DMS153 (cell line): ENCODE results near the gene CACNG5.

Source experiments
- DNase-seq: peaks from one replicate; lab custom pipeline; 2025; lab: John Stamatoyannopoulos, UW

CACNG5 gene

DNA sequence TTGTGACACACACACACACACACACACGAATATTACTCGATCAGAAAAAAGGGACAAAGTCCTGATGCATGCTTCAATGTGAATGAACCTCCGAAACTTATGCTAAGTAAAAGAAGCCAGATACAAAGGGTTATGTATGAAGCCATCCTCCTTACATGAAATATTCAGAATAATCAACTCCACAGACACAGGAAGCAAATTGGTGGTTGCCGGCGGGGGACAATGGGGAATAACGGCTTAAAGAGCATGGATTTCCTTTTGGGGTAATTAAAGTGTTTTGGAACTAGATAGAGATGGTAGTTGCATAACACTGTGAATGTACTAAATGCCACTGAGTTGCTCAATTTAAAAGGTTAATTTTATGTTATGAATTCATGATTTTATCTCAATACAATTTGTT is 8.1 kb upstream of the CACNG5 start:
- no peak for DNase-seq

DNA sequence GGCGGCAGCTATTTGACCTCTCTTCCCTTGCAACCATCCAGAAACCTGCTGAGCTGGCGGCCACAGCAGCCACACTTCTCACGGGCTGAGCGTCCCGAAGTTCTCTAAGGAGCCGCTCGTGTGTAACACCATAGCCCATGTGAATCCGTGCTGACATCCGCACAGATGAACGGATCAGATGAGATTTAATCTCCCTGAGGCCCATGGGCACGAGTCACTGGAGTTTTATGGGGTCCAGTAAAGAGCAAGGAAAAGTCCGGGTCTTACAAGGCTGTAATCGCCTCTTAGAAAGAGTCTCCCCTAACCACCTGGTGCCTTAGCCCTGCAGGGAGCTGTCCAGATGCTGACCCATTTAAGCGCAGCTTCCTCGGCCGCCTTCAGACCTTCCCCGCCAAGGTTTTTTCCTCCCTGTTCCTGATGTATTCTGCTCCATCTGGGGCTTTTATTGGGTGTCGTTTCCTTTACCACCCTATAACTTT is 5.5 kb upstream of the CACNG5 start:
- DNase-seq: no peak

DNA sequence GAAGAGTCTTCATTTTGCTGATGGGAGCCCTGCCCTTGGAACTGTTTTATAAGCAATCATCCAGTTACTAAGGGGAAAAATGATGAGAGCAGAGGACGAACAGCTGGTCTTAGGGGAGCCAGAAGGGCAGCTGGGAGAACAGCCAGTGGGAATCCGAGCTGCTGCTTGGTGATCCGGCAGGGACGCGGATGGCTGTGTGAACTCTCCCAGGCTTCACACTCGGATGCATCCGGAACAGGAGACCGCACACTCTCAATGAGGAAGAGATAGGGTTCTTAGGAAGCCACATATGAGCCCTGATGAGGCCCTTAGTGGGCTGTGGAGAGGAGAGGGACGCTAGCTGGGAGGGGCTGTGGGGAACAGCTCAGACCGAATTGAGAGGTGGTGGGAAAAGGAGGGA is 5.0 kb upstream of the CACNG5 start:
- no peak for DNase-seq

DNA sequence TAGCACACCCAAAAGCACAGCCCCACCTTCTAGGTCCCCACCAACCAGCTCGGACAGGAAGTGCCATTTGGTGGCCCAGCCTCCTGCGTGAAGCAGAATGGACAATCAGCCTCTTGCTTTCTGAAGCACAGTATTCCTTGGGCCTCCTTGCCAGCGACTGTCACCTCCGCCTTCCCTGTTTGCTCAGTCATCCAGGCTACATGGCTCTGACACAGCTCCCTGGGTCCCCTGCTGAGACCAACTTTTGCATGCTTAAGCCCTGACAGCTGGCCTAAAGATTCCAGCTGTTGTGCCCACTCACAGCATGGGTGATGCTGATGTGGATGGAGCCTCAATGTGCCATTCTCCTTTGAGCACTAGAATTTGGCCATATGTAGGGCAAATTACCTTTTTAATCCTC is 4.5 kb upstream of the CACNG5 start:
- no peak for DNase-seq

DNA sequence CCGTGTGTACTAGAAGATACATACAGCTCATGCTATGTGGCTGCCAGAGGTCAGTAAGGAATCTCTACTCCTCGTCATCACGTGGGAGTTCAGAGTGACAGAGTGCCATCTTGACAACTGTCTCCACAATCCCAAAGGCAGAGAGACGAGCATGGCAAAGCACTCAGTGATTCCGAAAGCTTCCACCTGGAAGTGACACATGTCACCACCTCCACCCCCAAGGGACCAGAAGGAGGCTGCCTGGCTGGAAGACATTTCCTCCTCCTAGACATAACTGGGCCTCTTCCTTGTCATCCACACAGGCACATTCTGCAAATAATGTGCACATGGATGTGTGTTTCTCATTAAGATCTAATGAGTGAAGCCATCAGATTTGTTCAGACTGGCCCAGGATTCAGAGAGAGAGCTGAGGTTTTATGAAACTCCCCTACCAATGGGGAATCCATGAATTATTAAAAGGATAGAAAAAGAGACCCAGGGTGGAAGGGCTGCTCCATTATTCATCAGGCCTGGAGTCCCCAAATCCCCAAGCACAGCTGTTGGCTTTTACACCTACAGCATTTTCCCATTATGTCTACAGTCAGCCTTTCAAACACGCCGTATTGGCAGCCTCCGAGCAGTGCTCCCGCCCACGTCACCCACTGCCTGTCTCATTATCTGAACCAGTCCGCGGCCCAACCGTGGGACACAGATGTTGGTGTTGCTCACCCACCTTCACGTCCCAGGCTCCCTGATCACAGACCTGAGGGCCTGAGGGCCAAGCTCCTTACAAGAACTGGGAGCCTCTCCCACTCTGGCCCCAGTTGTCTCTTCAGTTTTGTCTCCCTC is 3.3 kb upstream of the CACNG5 start:
- DNase-seq: no peak

DNA sequence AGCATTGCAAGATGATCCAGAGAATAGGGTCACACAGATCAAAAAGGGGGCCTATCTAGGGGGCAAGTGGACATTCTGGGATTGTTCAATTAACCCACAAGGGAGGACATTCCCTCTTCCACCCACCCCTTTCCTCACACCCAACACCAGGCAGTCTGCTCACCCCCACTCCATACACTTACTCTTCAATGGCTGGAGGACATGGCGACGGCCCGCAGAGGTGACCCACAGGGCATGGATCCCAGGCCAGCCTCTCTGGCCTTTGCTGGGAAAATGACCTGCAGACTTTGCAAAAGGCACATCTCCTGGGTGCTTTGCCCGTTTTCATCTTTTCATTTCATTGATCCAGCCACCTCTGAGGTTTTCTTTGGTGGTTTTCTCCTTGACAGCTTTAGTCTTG is 1.7 kb upstream of the CACNG5 start:
- DNase-seq: no peak

DNA sequence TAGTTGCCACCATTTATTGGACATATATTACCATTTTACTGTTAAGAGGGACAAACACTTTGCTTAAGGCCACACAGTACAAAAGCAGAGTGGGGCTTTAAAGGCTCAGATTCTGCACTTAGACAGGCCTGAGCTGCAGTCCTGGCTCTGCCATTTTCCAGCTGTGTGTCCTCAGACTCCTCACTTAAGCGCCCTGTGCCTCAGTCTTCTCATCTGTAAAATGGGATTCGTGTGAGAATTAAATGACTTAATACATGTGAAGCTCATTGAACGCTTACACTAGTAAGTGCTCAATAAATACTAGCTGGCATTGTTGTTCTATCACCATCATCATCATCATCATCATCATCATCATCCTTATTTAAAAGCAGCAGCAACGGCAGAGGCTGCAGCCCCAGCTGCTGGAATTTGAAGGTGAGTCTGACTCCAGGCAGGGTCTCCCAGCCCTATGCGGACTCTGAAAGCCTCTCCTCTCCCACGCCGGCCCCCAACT is 445 bp upstream of the CACNG5 start:
- no peak for DNase-seq

DNA sequence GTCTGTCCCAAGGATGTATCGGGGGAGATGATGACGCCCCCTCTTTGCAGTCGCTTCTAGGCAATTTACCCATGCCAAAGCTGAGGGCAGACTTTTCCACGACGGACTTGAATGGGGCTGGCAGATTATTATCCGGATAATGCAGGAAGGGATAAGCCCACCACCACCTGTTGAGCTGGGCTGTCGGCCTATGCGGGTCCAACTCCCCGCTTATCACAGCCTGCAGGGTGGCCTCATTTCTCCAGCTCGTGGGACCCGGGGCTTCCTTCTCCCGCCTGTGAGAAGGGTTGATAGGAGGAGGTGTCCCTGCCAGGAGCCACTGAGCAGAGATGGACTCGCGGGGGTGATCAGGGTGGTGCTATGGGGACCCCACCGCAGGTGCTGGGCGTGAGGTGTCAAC is 559 bp downstream of the CACNG5 start:
- DNase-seq: no peak

DNA sequence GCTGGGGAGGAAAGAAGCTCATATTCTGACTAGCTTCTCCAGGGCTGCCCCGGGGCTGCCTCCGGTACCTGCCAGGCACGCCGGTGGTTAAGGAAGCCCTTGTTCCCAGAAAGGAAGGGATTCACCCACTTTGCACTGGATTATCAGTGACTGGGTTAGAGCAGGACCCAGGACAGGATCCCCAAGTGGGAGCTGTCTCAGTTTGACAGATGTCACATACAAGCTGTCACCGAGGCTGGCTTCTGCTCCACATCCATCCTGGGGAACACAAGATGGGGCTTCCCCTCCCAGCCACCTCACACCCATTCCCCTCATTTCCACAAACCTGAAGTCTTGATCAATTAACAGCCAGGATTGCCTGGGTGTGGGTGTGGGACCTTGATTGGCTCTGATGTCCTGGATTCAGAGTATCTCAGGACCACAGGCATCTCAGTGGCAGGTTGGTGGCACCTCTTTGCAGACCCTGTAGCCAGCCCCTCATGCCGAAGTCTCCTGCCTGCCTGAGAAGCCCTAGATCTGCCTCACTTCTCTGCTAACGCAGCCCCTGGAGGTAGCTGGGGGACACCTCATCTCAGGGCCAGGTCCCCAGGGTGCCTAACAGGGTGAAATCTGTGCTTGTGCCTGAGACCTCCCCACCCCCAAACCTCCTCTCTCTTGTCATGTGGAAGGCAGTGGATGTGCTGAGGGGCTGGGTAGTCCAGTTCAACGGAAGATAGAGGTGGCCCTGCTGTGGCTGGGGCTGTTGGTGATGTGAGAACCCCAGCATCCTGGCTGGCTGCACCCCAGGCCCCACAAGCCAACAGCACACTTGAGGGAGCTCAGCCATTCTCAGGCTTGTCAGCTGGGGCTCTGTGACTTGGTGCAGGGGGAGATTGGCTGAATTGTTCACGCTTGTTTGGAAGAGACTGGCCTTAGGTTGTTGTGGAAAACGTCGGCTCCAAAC is 1.4 kb downstream of the CACNG5 start:
- no peak for DNase-seq

DNA sequence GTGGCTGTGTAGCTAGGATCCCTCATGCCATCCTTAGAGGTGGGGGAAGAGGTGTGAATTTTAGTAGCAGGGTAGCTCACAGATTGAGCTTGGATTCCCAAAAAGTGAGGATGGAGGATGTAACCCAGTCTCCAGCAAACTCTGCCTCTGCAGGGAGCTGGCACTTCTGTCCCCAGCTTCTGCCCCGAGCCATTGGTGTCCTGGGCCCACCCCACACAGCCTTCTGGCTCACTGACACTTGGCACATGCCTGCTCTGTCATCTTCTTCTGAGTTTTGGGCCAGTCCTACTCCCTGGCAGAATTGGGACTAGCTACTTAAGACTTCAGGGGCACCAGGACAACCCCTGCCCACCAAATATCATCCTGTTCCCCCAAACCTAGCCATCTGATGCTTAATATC is 2.3 kb downstream of the CACNG5 start:
- DNase-seq: no peak

DNA sequence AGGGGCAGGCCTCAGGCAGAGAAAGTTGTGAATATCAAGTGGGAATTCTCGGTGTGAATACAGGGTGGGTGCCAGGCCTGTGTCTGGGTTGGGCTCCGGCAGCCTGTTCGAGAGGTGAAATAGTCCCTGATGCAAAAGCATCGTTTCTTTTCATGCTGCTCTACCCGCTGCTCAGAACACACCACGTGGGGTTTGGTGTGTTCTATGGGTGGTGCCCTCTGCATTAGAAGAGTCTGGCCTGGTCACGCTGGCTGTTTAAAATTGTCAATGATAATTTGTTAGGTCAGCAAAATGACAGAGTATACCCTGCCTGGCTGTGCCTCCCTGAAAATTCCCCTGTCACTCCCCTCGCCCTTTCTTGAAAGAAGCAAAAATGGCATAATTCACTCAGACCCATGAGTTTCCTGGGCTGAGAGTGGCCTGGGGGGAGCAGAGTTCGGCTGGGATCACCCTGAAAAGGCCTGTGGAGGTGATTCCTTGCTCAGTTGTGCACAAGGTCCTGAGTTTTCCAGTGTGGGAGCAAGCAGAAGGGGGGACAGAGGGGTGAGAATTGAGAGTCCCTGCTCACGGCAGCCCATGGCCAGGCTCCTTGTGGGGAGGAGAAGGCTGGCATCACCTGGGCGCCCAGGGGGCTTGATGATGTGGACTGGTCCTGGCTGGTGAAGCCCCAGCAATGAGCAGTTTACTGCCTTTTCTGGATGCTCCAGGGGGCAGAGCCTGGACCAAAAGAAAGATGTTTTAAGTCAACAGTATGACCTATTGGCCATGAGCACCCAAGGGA is 3.2 kb downstream of the CACNG5 start:
- DNase-seq: no peak

DNA sequence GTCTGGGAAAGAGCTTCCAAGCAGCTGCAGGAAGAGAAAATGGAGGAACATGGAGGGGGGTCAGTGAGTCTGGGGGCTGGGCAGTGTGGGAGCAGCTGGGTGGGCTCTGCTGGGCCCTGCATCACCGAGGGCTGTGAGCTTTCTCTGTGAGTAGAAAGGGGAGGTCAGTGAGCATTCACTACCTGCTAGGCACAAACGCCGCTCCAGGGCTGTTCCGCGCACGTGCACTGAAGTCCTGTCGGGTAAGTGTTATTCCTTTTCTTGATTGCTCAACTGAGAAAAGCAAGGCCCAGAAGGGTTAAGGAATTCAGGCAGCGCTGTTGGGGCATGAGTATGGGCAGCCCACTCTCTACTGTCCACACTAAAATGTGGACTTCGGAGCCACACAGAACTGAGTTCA is 4.7 kb downstream of the CACNG5 start:
- no peak for DNase-seq

DNA sequence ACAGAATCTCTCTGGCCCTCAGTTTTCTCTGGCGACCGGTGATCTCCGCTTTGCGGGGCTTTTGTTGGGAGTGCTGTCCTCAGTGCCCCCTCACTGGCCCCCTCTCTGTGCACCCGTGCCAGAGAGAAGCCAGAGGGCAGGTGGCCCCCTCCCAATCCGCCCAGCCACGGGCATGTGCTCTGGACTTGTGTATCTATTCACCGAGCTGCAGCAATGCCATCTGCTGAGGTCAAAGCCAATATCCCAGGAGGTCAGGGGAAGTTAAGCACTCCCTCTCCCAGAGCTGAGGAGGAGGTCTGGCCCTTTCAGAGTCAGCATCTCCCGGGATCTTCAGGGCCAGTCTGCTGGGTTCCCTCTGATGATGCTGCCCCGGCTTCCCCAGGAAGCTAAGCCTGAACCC is 5.1 kb downstream of the CACNG5 start:
- no peak for DNase-seq

DNA sequence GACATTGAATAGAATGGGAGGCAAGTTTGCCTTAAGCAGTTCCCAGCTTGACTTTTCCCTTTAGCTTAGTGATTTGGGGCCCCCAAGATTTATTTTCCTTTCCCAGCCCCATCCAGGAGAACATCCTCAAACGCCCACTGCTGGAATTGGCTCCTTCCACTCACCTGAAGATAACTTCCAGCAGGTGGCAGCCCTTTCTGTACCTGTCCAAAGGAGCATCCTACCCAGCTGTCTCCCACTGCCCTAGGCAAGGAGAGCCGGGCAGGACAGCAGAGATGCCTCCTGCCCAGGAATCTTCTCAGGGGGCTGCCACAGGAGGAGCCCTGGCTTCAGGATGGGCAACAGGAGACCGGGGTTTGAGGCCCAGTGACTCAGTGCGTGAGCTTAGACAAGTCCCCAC is 6.4 kb downstream of the CACNG5 start:
- DNase-seq: no peak

DNA sequence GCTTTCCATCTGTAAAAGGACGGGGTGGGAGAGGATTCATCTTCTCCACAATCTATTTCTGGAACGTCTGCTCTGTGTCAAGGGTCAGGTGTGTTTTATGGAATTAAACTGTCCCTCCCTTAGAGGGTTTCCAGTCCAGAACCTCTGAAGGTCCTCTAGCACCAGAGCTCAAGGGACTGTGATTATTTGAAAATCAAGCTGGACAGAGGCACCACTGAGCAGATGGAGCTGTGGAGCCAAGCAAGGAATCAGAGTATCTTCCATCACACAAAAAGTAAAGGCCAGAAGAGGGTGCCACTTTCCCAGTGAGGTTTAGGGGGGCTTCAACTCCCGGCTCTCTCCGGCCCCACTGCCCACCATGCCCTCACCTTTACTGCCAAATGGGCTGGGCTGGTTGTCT is 6.8 kb downstream of the CACNG5 start:
- no peak for DNase-seq

DNA sequence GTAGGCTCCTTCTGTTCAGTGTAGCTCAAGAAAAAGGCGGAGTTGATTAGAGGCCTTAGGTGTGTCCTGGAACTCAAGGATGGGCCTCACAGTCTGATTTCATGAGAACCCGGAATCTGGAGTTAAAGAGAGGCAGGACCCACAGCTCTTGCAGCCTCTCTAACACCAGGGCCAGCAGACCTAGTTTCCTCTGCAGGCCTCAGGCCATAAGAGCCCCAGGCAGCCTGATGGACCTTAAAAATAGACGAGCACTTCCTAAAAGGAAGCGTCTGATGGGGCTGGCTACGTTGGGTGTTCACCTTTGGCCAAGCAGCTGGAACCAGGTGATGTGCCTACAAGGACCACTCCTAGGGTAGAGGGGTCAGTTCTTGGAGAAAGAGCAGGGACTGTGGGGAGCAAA is 7.6 kb downstream of the CACNG5 start:
- no peak for DNase-seq

DNA sequence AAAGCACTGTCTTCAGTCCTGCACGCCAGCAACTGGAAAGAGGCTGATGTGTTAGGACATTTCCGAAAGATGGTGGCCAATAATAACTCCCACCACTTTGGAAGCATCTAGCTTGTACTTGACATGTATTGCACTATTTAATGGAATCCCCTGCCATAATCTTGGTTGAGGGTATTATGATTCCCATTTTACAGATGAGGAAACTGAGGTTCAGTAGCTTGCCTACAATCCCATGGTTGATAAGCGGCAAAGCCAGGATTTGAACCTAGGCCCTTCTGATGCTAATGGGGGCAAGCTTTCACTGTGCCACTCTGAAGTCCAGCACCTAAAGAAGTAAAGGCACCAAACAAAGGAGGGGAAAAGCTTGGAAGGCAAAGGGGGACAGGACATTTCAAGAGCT is 8.0 kb downstream of the CACNG5 start:
- no peak for DNase-seq

DNA sequence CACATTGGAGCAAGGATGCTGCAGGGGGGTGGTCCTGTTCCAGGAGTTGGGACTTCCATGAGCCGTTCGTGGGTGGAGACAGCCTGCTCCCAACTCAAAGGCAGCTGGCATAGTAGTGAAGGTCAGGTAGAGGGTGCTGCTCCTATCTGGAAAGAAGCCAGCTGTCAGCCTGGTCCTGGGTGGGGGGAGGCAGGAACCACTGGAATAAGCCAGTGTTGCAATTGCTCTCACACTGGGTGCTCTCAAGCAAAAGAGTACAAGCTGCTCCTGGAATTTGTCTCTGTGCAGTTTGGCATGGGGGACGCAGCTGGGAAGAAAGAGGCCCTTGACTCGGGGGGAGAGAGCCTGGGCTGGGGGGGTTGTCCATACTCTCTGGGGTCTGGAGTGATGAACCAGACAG is 8.7 kb downstream of the CACNG5 start:
- DNase-seq: no peak

DNA sequence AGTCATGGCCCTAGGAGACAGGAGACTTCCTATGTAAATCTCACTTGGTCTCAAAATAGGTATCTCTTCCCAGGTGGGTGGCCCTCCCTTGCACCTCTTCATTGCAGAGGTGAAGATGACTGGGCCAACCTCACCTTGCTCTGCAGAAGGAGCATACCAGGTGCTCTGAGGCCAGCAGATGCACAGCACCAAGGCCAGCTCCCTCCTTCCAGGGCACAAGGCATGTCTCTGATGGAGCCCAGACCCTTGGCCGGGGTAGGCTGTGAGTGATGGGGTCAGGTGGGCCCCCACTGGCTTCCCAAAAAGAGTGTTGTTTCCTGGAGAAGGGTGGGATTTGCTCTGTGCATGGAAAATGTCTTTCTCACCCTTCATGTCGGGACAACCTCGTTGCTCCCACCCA is 12.8 kb downstream of the CACNG5 start:
- DNase-seq: no peak

DNA sequence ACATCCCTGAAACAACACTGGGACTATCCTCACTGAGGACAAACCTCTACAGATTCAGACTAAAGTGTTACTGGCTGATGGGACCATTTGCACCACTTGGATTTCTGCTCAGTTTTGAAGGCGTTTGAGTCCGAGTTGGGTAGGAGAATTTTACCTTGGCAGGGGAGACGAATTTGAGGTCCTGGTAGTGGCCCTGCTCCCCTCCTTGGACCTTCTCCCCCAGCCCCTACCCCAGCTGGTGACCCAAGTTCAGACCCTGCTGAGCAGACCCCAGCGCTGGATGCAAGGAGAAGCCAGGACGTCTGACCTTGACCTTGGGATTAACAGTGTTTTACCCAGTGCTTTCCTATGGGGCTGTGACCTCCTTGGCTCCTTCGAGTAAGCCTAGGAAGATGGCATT is 13.6 kb downstream of the CACNG5 start:
- DNase-seq: no peak

DNA sequence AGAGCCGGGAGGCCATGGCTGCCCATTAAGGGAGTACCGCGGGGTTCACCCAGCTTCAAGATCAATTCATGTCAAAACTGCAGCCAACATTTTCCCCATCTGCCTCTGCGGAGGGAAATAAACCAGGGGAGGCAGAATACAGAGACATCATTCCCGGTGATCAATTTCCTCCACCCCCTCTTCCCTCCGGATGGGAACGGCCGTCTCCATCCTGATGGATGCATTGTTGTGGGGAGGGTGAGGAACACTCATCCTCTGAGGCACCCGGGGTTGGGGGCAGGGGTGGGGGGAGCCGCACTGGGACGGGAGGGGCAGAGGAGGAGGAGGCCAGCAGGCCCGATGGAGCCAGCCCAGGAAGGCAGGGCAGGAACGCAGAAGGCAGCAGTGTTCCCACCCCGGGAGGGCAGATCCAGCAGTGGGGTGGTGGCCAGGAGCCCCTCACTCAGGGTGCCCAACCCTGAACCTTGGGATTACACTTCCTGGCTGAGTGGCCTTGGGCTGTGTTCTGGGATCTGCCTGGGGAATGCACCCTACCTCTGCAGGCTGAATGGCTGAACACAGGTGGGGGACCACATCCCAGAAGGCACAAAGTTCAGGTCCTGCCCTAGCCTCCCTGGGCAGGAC is 14.2 kb downstream of the CACNG5 start:
- DNase-seq: no peak
